OCI-M2 (cell line): ENCODE measurements around the gene TIAM2.
"Not testable (repeated sequence)": the region's sequence is repeated elsewhere in the genome, so short reads cannot be mapped to it uniquely, and the experiment has no call there.

Experiments
- DNase-seq: peaks from one replicate; lab custom pipeline; 2025; ENCODE audit not compliant: unreplicated experiment; lab: John Stamatoyannopoulos, UW

Gene TIAM2

GRCh38 chr6:154995254-154996015 is at the start of gene TIAM2:
Gene TIAM2, plus strand, starts transcription at chr6:154995315. Its CDS starts 133,909 bp downstream, at chr6:155129224.
- DNase-seq, result no peak

- DNase-seq, result no peak
Measured at GRCh38 chr6:154950979-154951344, 44.2 kb upstream of the TIAM2 start.

- DNase-seq, result no peak
Measured at GRCh38 chr6:154951345-154952200, 43.5 kb upstream of the TIAM2 start.

GRCh38 chr6:154953644-154954043 is 41.5 kb upstream of the TIAM2 start:
- DNase-seq, result no peak

- DNase-seq, result no peak
Measured at GRCh38 chr6:154954347-154954746, 40.8 kb upstream of the TIAM2 start.

GRCh38 chr6:154956771-154957522 is 38.2 kb upstream of the TIAM2 start:
- DNase-seq, result no peak

GRCh38 chr6:154958469-154958868 is 36.6 kb upstream of the TIAM2 start:
- no peak for DNase-seq

- no peak for DNase-seq
Measured at GRCh38 chr6:154960299-154960843, 34.7 kb upstream of the TIAM2 start.

- DNase-seq, result no peak
Measured at GRCh38 chr6:154960854-154961530, 34.1 kb upstream of the TIAM2 start.

- no peak for DNase-seq
Measured at GRCh38 chr6:154962753-154963152, 32.4 kb upstream of the TIAM2 start.

GRCh38 chr6:154966065-154966770 is 28.9 kb upstream of the TIAM2 start:
- DNase-seq, result not testable (repeated sequence)

- DNase-seq, result no peak
Measured at GRCh38 chr6:154969796-154970195, 25.3 kb upstream of the TIAM2 start.

GRCh38 chr6:154974485-154975149 is 20.5 kb upstream of the TIAM2 start:
- DNase-seq, result no peak

- DNase-seq, result no peak
Measured at GRCh38 chr6:154977588-154977987, 17.5 kb upstream of the TIAM2 start.

- DNase-seq, result no peak
Measured at GRCh38 chr6:154980273-154981078, 14.6 kb upstream of the TIAM2 start.

GRCh38 chr6:154981079-154981870 is 13.8 kb upstream of the TIAM2 start:
- DNase-seq, result no peak

GRCh38 chr6:154984146-154984545 is 11.0 kb upstream of the TIAM2 start:
- DNase-seq, result no peak

- no peak for DNase-seq
Measured at GRCh38 chr6:154986787-154987235, 8.3 kb upstream of the TIAM2 start.
